Transverse colon (tissue), 4 donors: Measurements from ENCODE around the gene POLR1G. TPM values are rescaled to one million over a fixed set of nuclear protein-coding genes. Genes with fewer than 3 reads are reported as not detected.

ENCODE experiments used
- DNase-seq: peaks from one replicate; pipeline ENCODE4 v3.0.0-alpha.2; 2019
- H3K27ac ChIP-seq, 4 donors: fragments of 200-600 bp; sonication (generic); 2 replicates each; pipeline ENCODE4 v1.5.1; 2016 to 2018; ENCODE audit warnings: inconsistent platforms in 4 of 4
- H3K27me3 ChIP-seq: fragments of 200-600 bp; sonication (generic); 2 replicates; pipeline ENCODE4 v1.5.1; 2017; ENCODE audit warnings: inconsistent platforms
- H3K36me3 ChIP-seq, 4 donors: fragments of 200-600 bp; sonication (generic); 2 replicates each; pipeline ENCODE4 v1.5.1; 2017 to 2019; ENCODE audit warnings: inconsistent platforms in 4 of 4
- H3K4me1 ChIP-seq, 4 donors: fragments of 200-600 bp; sonication (generic); 2 replicates each; pipeline ENCODE4 v1.5.1; 2017 to 2020; ENCODE audit warnings: inconsistent platforms in 4 of 4
- H3K4me3 ChIP-seq, 4 donors: fragments of 200-600 bp; sonication (generic); 1 replicate in 1 of 4; 2 replicates in 3 of 4; pipeline versions ENCODE4 v1.5.1 to v1.6.1; 2017 to 2019; ENCODE audit warnings: inconsistent platforms in 4 of 4
- H3K9me3 ChIP-seq, 2 donors: fragments of 200-600 bp; sonication (generic); 2 replicates each; pipeline ENCODE4 v1.5.1; 2017 to 2019; ENCODE audit warnings: inconsistent platforms in 2 of 2
- CTCF ChIP-seq, 5 experiments: fragments of 200-600 bp in 3 of 5; fragments of 450-650 bp in 2 of 5; sonication (generic) in 3 of 5; IDR thresholded peaks; 1 replicate in 2 of 5; 2 replicates in 3 of 5; pipeline ENCODE4 v1.5.1; 2016 to 2017; ENCODE audit warnings: antibody characterized with exemption in 5 of 5, inconsistent platforms in 3 of 5, mild to moderate bottlenecking in 2 of 5, moderate library complexity in 1 of 5
- EP300 ChIP-seq: sonication (generic); formaldehyde crosslinking; IDR thresholded peaks from one replicate; pipeline ENCODE4 v1.6.1; 2017; ENCODE audit warnings: antibody characterized with exemption, low read depth
- POLR2A ChIP-seq: fragments of 450-650 bp; IDR thresholded peaks from one replicate; pipeline ENCODE4 v1.6.1; 2016; ENCODE audit warnings: antibody characterized with exemption, mild to moderate bottlenecking, moderate library complexity
- POLR2AphosphoS5 ChIP-seq, 3 donors: sonication (generic); formaldehyde crosslinking; IDR thresholded peaks; one replicate each; pipeline ENCODE4 v1.6.1; 2016; ENCODE audit warnings: antibody characterized with exemption in 3 of 3
- whole genome bisulfite sequencing, 2 donors: methylation state at CpG; one replicate each; pipeline ENCODE4 v1.1.5; 2018; ENCODE audit warnings: low coverage in 1 of 2; 5-methylcytosine and 5-hydroxymethylcytosine counted together
- in situ Hi-C, 4 donors: fragments of 200-750 bp; cut with MboI; loops; one replicate each; pipeline versions ENCODE4 v1.15.0 to v1.15.1; 2017; ENCODE audit warnings: low sequenced_read_pairs in 3 of 4, low pct_ligation_motif_present in 1 of 4, low pct_unique_long_range_greater_than_20kb in 1 of 4
- intact Hi-C: fragments of 100-400 bp; cut with DNase I; formaldehyde crosslinking; loops from one replicate; pipeline ENCODE4 v1.15.1; 2023; ENCODE audit warnings: low total_unique reads
- total RNA-seq, 4 donors: library from RNA; depleted of rRNA; stranded (reverse); fragments of >200 nt; gene quantifications; one replicate each; pipeline ENCODE4 v1.1.0, GENCODE V29; 2016

Gene POLR1G
- total RNA-seq, 4 donors from 2014 or later = 1.00 to 3.5 (median 1.2) TPM

- TF ChIP-seq POLR2A (no peak), EP300 (no peak), POLR2AphosphoS5 (IDR thresholded peaks at IDR 0.05) (no peak), CTCF (IDR thresholded peaks at IDR 0.05) (no peak)
- no peak overlapping the region for H3K4me3 ChIP-seq
- intact Hi-C loops = no loop called here
- peaks cover 31% of the 10 kb centered on the region for H3K27me3 ChIP-seq
- in situ Hi-C loops = no loop called here
- H3K36me3 ChIP-seq = no peaks in the 10 kb centered on the region
- DNase-seq = no peak
- no peaks in the 10 kb centered on the region for H3K9me3 ChIP-seq
- no peaks in the 10 kb centered on the region for H3K4me1 ChIP-seq
- no peak overlapping the region for H3K27ac ChIP-seq
- 95 to 96% methylated on average over 6 to 29 of the region's 29 CpGs for WGBS, 2 donors
These were observed 24.0 kb upstream of the POLR1G start for GRCh38 chr19:45382426-45382825.

DNA sequence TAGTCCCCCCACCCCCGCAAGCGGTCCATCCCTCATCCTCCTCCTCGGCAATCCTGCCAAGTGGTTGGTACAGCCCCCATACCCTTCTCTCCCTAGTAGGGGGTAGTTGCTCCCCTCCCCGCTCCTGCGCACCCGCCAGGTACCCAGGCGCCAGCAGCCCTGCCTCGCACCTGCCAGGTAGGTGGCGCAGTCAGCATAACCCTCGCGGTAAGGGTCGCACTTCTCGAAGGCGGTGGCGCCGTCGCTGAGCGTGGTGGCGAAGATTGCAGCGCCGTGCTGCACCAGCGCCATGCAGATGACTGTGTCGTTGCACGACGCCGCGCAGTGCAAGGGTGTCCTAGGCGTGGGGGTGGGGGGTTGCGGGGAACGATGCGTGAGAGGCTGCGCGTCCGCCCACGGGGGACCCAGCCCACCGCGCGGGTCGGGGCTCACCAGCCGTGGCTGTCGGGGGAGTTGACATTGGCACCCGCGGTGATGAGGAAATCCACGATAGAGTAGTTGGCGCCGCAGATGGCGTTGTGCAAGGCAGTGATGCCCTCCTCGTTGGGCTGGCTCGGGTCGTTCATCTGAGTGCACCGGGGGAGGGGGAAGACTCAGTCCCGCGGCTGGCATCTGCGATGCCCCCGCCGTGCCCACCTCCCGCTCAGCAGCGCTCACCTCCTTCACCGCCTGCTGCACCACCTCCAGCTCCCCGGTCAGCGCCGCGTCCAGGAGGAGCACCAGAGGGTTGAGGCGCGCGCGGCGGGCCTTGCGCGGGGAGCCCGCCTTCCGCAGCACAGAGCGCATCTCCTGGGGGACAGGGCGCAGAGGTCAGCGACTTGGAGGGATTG lies 20.8 kb upstream of the POLR1G start:
- intact Hi-C loops (no loop called here), in situ Hi-C loops (no loop called here)
- WGBS, 2 donors = 13 to 55% methylated on average over 8 to 47 of the region's 75 CpGs
- H3K27me3 ChIP-seq = peaks cover 32% of the 10 kb centered on the region
- no peak for DNase-seq
- no peak overlapping the region for H3K4me3 ChIP-seq
- H3K36me3 ChIP-seq = no peaks in the 10 kb centered on the region
- TF ChIP-seq POLR2AphosphoS5 (IDR thresholded peaks at IDR 0.05) (no peak), POLR2A (peak; percentile 9), CTCF (IDR thresholded peaks at IDR 0.05) (no peak)
- no peak overlapping the region for H3K27ac ChIP-seq
- H3K4me1 ChIP-seq = no peaks in the 10 kb centered on the region
- no peaks in the 10 kb centered on the region for H3K9me3 ChIP-seq

GRCh38 chr19:45391346-45391745 lies 15.1 kb upstream of the POLR1G start:
- no peak for DNase-seq
- H3K4me3 ChIP-seq = no peak overlapping the region
- intact Hi-C loops = no loop called here
- WGBS, 2 donors = 75 to 89% methylated on average over 2 to 3 of the region's 3 CpGs
- H3K4me1 ChIP-seq = no peaks in the 10 kb centered on the region
- H3K9me3 ChIP-seq = no peaks in the 10 kb centered on the region
- no peaks in the 10 kb centered on the region for H3K36me3 ChIP-seq
- in situ Hi-C loops = no loop called here
- H3K27ac ChIP-seq = no peak overlapping the region
- TF ChIP-seq EP300 = no peak
- no peak for TF ChIP-seq POLR2AphosphoS5 (IDR thresholded peaks at IDR 0.05)
- TF ChIP-seq CTCF (IDR thresholded peaks at IDR 0.05) = no peak
- TF ChIP-seq POLR2A = no peak
- H3K27me3 ChIP-seq = peaks cover 15% of the 10 kb centered on the region

DNA sequence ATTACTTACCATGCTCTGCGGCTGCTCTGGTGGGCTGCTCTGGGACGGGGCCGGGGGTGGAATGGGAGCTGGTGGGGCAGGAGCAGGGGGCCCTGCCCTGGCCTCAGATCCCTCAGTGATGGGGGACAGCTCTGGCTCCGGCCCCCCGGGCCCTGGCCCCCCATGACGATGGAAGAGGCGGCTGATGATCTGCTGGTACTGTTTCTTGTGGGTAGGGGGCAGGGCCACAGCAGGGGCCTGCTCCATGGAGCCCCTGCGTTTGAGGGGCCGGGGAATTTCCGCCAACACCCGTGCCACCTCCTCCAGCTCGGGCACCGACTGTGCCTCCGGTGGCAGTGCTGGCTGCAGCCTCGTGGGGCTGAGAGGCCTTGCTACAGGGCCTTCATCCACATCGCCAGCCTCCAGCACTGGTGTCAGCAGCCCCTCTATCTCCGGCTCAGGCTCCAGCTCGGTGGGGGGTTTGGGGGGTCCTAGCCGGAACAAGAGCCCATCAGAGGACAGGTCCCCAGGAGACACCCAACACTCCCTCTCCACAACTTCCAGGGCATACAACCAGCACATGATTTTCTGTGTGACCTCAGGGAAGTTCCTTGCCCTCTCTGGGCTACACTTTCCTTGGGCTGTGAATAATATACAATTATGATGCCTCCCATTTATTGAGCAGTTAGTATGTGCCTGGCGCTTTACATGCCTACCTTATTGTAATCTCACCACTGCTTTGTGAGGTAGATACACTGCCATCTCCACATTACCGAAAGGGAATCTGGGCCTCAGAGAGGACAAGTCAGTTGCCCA lies 14.4 kb upstream of the POLR1G start:
- TF ChIP-seq EP300 (no peak), POLR2AphosphoS5 (IDR thresholded peaks at IDR 0.05) (no peak), POLR2A (no peak), CTCF (IDR thresholded peaks at IDR 0.05) (no peak)
- in situ Hi-C loops = no loop called here
- 92% methylated on average over 17 of the region's 21 CpGs; no CpG with 5 or more reads in 1 of the 2 donors for WGBS, 2 donors

More for the DNA sequence above, 14.4 kb upstream of the POLR1G start:
- no peaks in the 10 kb centered on the region for H3K36me3 ChIP-seq
- no peak overlapping the region for H3K4me3 ChIP-seq
- H3K9me3 ChIP-seq = no peaks in the 10 kb centered on the region
- no peak overlapping the region for H3K27ac ChIP-seq
- DNase-seq = no peak
- H3K4me1 ChIP-seq = no peaks in the 10 kb centered on the region
- peaks cover 14% of the 10 kb centered on the region for H3K27me3 ChIP-seq
- intact Hi-C loops = no loop called here
